Stimulated activated CD4-positive, alpha-beta T cell treated with anti-CD3 and anti-CD28 coated beads, Interleukin-12 subunit alpha, Interleukin-12 subunit beta, amount 100 ng/mL, for 4 hours (primary cell): ENCODE data around the gene SPSB4.

Source experiments
- DNase-seq: peaks from one replicate; pipeline ENCODE4 v3.0.0-alpha.2; 2020

Gene SPSB4

GRCh38 chr3:141170678-141171295, 119.6 kb downstream of the SPSB4 start:
- DNase-seq, result no peak

DNA sequence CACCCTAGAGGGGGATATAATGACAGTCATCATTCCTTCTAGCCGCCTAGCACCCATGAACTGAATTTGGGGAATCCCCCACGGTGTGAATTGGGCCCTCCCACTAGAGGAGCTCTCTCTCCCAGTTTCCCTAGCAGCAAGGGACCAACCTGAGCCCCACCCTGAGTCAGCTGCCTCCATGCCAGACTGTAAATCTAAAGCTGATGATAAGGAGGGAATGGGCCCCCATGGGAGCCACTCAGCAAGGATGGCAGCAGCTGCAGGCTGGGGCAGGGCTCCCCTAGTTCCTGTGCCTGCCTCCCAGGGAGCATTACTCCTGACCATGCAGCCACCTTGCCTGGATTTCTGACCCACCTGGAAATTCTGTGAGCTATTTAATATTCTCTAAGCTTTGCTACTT, 123.5 kb downstream of the SPSB4 start:
- no peak for DNase-seq

DNA sequence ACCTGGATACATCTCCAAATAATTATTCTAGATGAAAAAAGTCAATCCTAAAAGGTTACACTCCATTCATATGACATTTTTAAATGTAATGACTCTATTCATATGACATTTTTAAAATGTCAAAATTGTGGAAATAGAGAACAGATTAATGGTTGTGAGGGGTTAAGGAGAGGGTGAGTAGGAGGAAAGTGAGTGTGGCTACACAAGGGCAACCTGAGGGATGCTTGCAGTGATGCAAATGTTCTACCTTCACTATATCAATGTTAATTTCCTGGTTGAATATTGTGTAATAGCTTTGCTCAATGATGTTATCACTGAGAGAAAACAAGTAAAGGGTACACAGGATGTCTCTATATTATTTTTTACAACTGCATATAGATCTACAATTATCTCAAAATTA, 125.6 kb downstream of the SPSB4 start:
- no peak for DNase-seq

DNA sequence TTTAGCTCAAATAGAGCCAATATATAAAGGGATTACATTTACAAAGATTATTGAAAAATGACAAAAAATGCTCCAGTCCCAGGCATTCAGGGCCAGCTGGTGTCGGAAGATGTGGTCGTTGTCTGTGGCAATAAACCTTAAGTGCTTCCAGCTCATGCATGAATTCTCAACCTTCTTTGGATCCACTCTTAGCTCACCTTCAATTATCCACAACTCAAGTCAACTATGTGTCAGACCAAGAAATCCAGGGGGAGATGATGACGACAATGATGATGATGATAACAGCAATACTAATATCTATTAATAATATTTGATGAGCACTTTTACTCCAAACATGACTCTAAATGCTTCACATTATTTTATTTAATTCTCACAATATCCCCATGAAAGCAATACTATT, 126.9 kb downstream of the SPSB4 start:
- no peak for DNase-seq

- DNase-seq, result no peak
Observed at GRCh38 chr3:141178551-141178950, 127.4 kb downstream of the SPSB4 start.

- DNase-seq, result no peak
Observed at GRCh38 chr3:141179983-141180382, 128.8 kb downstream of the SPSB4 start.

- no peak for DNase-seq
Observed at GRCh38 chr3:141181196-141181595, 130.0 kb downstream of the SPSB4 start.

DNA sequence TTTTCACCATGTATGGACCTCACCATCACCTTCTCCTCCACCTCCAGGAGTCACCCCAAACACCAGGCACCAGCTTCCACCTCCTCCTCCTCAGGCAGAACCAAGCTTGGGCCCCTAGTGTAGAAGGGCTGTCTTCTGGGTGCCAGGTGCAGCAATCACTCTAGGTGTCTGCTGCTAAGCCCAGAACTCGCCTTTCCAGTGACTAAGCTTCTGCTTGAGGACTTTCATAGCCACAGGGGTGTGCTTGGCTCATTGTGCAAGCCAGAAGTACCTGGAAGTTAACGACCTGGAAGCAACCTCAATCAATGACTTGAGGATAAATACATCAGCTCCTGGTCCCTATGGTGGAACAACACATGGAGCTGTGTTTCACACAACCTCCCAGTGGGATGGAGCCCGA, 130.7 kb downstream of the SPSB4 start:
- no peak for DNase-seq

GRCh38 chr3:141183606-141184005, 132.5 kb downstream of the SPSB4 start:
- no peak for DNase-seq

GRCh38 chr3:141184430-141184829, 133.3 kb downstream of the SPSB4 start:
- no peak for DNase-seq

DNA sequence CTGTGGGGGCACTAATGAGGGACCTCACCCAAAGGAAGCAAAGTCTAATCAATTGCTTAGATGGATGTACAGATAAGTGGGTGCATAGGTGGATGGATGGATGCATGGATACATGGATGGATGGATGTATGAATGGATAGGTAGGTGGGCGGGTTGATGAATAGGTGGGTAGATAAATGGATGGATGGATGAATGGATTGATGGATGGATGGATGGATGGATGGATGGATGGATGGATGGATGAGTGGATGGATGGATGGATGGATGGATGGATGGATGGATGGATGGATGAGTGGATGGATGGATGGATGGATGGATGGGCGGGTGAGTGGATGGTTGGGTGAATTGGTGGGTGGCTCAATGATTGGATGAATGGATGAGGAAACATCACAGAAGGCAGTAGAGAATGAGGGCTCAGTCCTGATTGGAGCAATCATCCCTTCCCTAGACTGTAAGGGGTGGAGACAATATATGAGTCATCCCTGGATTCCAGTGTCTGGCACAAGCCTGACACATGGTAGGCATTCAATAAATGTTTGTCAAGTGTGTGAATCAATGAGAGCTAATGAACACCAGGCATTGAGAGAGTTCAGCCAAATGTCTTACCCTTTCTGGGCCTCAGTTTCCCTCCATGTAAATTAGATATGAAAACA, 140.1 kb downstream of the SPSB4 start:
- DNase-seq, result no peak

GRCh38 chr3:141192345-141192744, 141.2 kb downstream of the SPSB4 start:
- DNase-seq, result peak; percentile 98

GRCh38 chr3:141193066-141193830, 142.1 kb downstream of the SPSB4 start:
- no peak for DNase-seq
